Nephron progenitor cell (in vitro differentiated cells): ENCODE data around the gene TEX35.

Source experiments
- DNase-seq: peaks from one replicate; pipeline ENCODE4 v3.0.0; 2021
- H3K27ac Mint-ChIP-seq: 2 replicates; pipeline ENCODE4 v1.8.0; 2021; ENCODE audit warnings: mild to moderate bottlenecking, moderate library complexity, mixed read lengths
- H3K27me3 Mint-ChIP-seq: 2 replicates; pipeline ENCODE4 v1.8.0; 2021; ENCODE audit warnings: mild to moderate bottlenecking, low read depth, mixed read lengths; ENCODE audit not compliant: poor library complexity
- H3K36me3 Mint-ChIP-seq: 2 replicates; pipeline ENCODE4 v1.8.0; 2021; ENCODE audit warnings: low read depth, mixed read lengths
- H3K4me1 Mint-ChIP-seq: 2 replicates; pipeline ENCODE4 v1.8.0; 2021; ENCODE audit warnings: mixed read lengths
- H3K4me3 Mint-ChIP-seq: 2 replicates; pipeline ENCODE4 v1.8.0; 2021; ENCODE audit warnings: mild to moderate bottlenecking, moderate library complexity, mixed read lengths
- H3K9me3 Mint-ChIP-seq: 2 replicates; pipeline ENCODE4 v1.8.0; 2021; ENCODE audit warnings: mild to moderate bottlenecking, moderate library complexity, mixed read lengths
- CTCF ChIP-seq: fragments of 200-600 bp; sonication (generic); IDR thresholded peaks from 2 replicates; pipeline ENCODE4 v1.5.0; 2021; ENCODE audit warnings: antibody characterized with exemption

The TEX35 gene

GRCh38 chr1:178541829-178542553 lies 29.1 kb downstream of the TEX35 start:
- peaks cover 21% of the 10 kb centered on the region for H3K36me3 Mint-ChIP-seq
- TF ChIP-seq CTCF = no peak
- H3K4me1 Mint-ChIP-seq = peaks cover 40% of the 10 kb centered on the region
- H3K9me3 Mint-ChIP-seq = no peaks in the 10 kb centered on the region
- H3K4me3 Mint-ChIP-seq = peak overlapping the region; percentile 93
- H3K27ac Mint-ChIP-seq = peak overlapping the region; percentile 93
- H3K27me3 Mint-ChIP-seq = peaks cover 19% of the 10 kb centered on the region
- DNase-seq = peak; percentile 61

GRCh38 chr1:178542554-178543289 lies 29.8 kb downstream of the TEX35 start:
- H3K9me3 Mint-ChIP-seq = no peaks in the 10 kb centered on the region
- peaks cover 33% of the 10 kb centered on the region for H3K4me1 Mint-ChIP-seq
- peak overlapping the region; percentile 93 for H3K4me3 Mint-ChIP-seq
- peaks cover 19% of the 10 kb centered on the region for H3K27me3 Mint-ChIP-seq
- TF ChIP-seq CTCF = peak; percentile 100
- peak; percentile 98 for DNase-seq
- peaks cover 28% of the 10 kb centered on the region for H3K36me3 Mint-ChIP-seq
- peak overlapping the region; percentile 94 for H3K27ac Mint-ChIP-seq

- Mint-ChIP-seq H3K4me1 (peaks cover 28% of the 10 kb centered on the region), H3K4me3 (peak overlapping the region; percentile 93), H3K27ac (peak overlapping the region; percentile 39), H3K27me3 (peaks cover 19% of the 10 kb centered on the region), H3K36me3 (peaks cover 30% of the 10 kb centered on the region), H3K9me3 (no peaks in the 10 kb centered on the region)
- DNase-seq = no peak
- no peak for TF ChIP-seq CTCF
These were observed 30.3 kb downstream of the TEX35 start for GRCh38 chr1:178543290-178543607.

GRCh38 chr1:178544531-178544930 lies 31.6 kb downstream of the TEX35 start:
- no peak for DNase-seq
- no peak for TF ChIP-seq CTCF
- Mint-ChIP-seq H3K27ac (no peak overlapping the region), H3K27me3 (peaks cover 14% of the 10 kb centered on the region), H3K36me3 (peaks cover 37% of the 10 kb centered on the region), H3K4me1 (peaks cover 28% of the 10 kb centered on the region), H3K9me3 (no peaks in the 10 kb centered on the region), H3K4me3 (peak overlapping the region; percentile 66)

- H3K27ac Mint-ChIP-seq = no peak overlapping the region
- peaks cover 63% of the 10 kb centered on the region for H3K36me3 Mint-ChIP-seq
- H3K4me3 Mint-ChIP-seq = no peak overlapping the region
- no peak for TF ChIP-seq CTCF
- H3K27me3 Mint-ChIP-seq = no peaks in the 10 kb centered on the region
- peaks cover 8% of the 10 kb centered on the region for H3K9me3 Mint-ChIP-seq
- no peak for DNase-seq
- H3K4me1 Mint-ChIP-seq = peaks cover 12% of the 10 kb centered on the region
These were observed 35.2 kb downstream of the TEX35 start for GRCh38 chr1:178548108-178548507.
